GM19397 (cell line): ENCODE measurements around the gene FAM72D.
"Not testable (repeated sequence)": the region's sequence is repeated elsewhere in the genome, so short reads cannot be mapped to it uniquely, and the experiment has no call there.

Experiments used
- ATAC-seq: cut with Tn5 transposase; IDR thresholded peaks from one replicate; pipeline ENCODE4 v1.9.1; 2021; ENCODE audit warnings: mild to moderate bottlenecking, moderate library complexity; ENCODE audit not compliant: unreplicated experiment

Gene FAM72D

GRCh38 chr1:145095284-145096057, at the start of gene FAM72D, which contains the start of gene SRGAP2B:
TSS of gene FAM72D (plus strand) at chr1:145095974. CDS start at chr1:145096848, 874 bp downstream.
TSS of gene SRGAP2B (minus strand) at chr1:145095328. CDS start at chr1:145092901, 2,427 bp downstream.
- peak; percentile 83 for ATAC-seq

GRCh38 chr1:145047553-145047952, 48.2 kb upstream of the FAM72D start:
- not testable (repeated sequence) for ATAC-seq

GRCh38 chr1:145048181-145048856, 47.5 kb upstream of the FAM72D start:
- not testable (repeated sequence) for ATAC-seq

GRCh38 chr1:145052019-145052776, 43.6 kb upstream of the FAM72D start:
- not testable (repeated sequence) for ATAC-seq

- not testable (repeated sequence) for ATAC-seq
These were observed 42.3 kb upstream of the FAM72D start for GRCh38 chr1:145053428-145053827.

GRCh38 chr1:145055217-145055760, 40.5 kb upstream of the FAM72D start:
- ATAC-seq = peak; percentile 100

- not testable (repeated sequence) for ATAC-seq
These were observed 37.6 kb upstream of the FAM72D start for GRCh38 chr1:145058184-145058583.

- ATAC-seq = not testable (repeated sequence)
These were observed 32.5 kb upstream of the FAM72D start for GRCh38 chr1:145063285-145063684.

GRCh38 chr1:145063941-145064648, 31.7 kb upstream of the FAM72D start:
- ATAC-seq = not testable (repeated sequence)

GRCh38 chr1:145065194-145065826, 30.5 kb upstream of the FAM72D start:
- ATAC-seq = peak; percentile 71

- not testable (repeated sequence) for ATAC-seq
These were observed 29.3 kb upstream of the FAM72D start for GRCh38 chr1:145066486-145066885.

GRCh38 chr1:145071569-145071968, 24.2 kb upstream of the FAM72D start:
- ATAC-seq = not testable (repeated sequence)

- not testable (repeated sequence) for ATAC-seq
These were observed 21.7 kb upstream of the FAM72D start for GRCh38 chr1:145074021-145074559.

- not testable (repeated sequence) for ATAC-seq
These were observed 18.9 kb upstream of the FAM72D start for GRCh38 chr1:145076877-145077276.

- not testable (repeated sequence) for ATAC-seq
These were observed 17.6 kb upstream of the FAM72D start for GRCh38 chr1:145077872-145078786.

GRCh38 chr1:145078787-145079370, 16.9 kb upstream of the FAM72D start:
- ATAC-seq = not testable (repeated sequence)

- not testable (repeated sequence) for ATAC-seq
These were observed 16.0 kb upstream of the FAM72D start for GRCh38 chr1:145079737-145080136.

GRCh38 chr1:145080193-145080592, 15.6 kb upstream of the FAM72D start:
- not testable (repeated sequence) for ATAC-seq
